ENCODE measurements around the gene COA1.

COA1 gene

DNA sequence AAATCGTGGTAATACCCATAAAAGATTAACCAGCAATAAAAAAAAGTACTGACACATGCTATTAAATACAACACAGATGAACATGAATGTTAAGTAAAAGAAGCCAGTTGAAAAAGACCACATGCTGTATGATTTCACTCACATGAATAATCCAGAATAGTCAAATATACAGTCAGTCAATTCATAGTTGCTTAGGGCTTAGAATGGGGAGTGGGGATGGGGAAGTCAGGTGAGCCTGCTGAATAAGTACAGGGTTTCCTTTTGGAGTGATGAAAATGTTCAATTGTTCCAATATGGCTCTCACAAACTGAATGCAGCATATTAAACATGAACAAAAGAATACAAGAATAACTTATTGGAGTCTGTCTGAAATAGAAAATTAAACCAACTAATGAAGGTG lies 1.8 kb downstream of the COA1 start:
- H2AFZ ChIP-seq (ENCODE audit: low read depth, low read length), result no peak overlapping the region

GRCh38 chr7:43727003-43727402 lies 2.3 kb downstream of the COA1 start:
- H3K9me3 ChIP-seq (ENCODE audit: insufficient read depth, low read length), result no peaks in the 10 kb centered on the region
- no peak overlapping the region for H3K27ac ChIP-seq (ENCODE audit: low read length)
- H3K4me2 ChIP-seq (ENCODE audit: low read length), result no peak overlapping the region
- H3K9ac ChIP-seq (ENCODE audit: low read length), result no peak overlapping the region
- TF ChIP-seq EZH2phosphoT487 (IDR thresholded peaks at IDR 0.05; ENCODE audit: low read depth) (no peak), CTCF (IDR thresholded peaks at IDR 0.05; ENCODE audit: low read depth, low read length) (no peak)
- H3K4me3 ChIP-seq (ENCODE audit: low read length), result no peak overlapping the region
- peaks cover 6% of the 10 kb centered on the region for H3K36me3 ChIP-seq (replicated peaks; ENCODE audit: low read depth, low read length)
- H3K79me2 ChIP-seq (ENCODE audit: low read length), result peaks cover 72% of the 10 kb centered on the region
- H4K20me1 ChIP-seq (ENCODE audit: insufficient read depth, low read length), result peaks cover 21% of the 10 kb centered on the region
- no peak overlapping the region for H2AFZ ChIP-seq (ENCODE audit: low read depth, low read length)
- no peaks in the 10 kb centered on the region for H3K27me3 ChIP-seq (ENCODE audit: low read depth, low read length)
- H3K4me1 ChIP-seq (ENCODE audit: low read length), result peaks cover 26% of the 10 kb centered on the region

More for the DNA sequence above, 1.8 kb downstream of the COA1 start:
- Histone ChIP-seq H3K4me3 (ENCODE audit: low read length) (no peak overlapping the region), H3K36me3 (replicated peaks; ENCODE audit: low read depth, low read length) (peaks cover 6% of the 10 kb centered on the region), H3K9ac (ENCODE audit: low read length) (no peak overlapping the region), H3K4me2 (ENCODE audit: low read length) (no peak overlapping the region; the same call in 1 of the 2 replicates), H3K79me2 (ENCODE audit: low read length) (peaks cover 67% of the 10 kb centered on the region), H4K20me1 (ENCODE audit: insufficient read depth, low read length) (peaks cover 20% of the 10 kb centered on the region), H3K27me3 (ENCODE audit: low read depth, low read length) (no peaks in the 10 kb centered on the region), H3K27ac (ENCODE audit: low read length) (no peak overlapping the region), H3K9me3 (ENCODE audit: insufficient read depth, low read length) (no peaks in the 10 kb centered on the region), H3K4me1 (ENCODE audit: low read length) (peaks cover 27% of the 10 kb centered on the region)
- TF ChIP-seq CTCF (IDR thresholded peaks at IDR 0.05; ENCODE audit: low read depth, low read length) (no peak), EZH2phosphoT487 (IDR thresholded peaks at IDR 0.05; ENCODE audit: low read depth) (no peak)

DNA sequence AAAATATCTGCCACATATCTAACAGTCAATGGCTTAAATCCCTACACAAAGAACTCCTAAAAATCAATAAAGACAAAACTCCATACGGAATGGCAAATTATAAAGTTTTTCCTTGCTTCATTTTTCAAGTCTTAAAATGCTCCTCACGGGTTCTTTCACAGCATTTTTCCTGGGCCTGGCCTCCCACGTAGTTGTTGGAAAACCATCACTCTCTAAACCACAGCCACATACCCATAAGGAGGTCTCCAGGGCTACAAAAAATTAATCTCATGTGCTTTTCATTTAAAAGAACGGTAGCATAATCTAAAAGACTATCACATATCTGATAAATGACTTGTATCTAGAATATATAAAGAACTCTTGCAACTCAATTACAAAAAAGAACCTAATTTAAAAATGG lies 2.9 kb downstream of the COA1 start:
- Histone ChIP-seq H3K4me1 (ENCODE audit: low read length) (peaks cover 21% of the 10 kb centered on the region), H2AFZ (ENCODE audit: low read depth, low read length) (no peak overlapping the region), H3K36me3 (replicated peaks; ENCODE audit: low read depth, low read length) (peaks cover 6% of the 10 kb centered on the region), H4K20me1 (ENCODE audit: insufficient read depth, low read length) (peaks cover 26% of the 10 kb centered on the region), H3K4me3 (ENCODE audit: low read length) (no peak overlapping the region), H3K27ac (ENCODE audit: low read length) (no peak overlapping the region), H3K9ac (ENCODE audit: low read length) (no peak overlapping the region), H3K79me2 (ENCODE audit: low read length) (peaks cover 75% of the 10 kb centered on the region), H3K4me2 (ENCODE audit: low read length) (no peak overlapping the region), H3K9me3 (ENCODE audit: insufficient read depth, low read length) (no peaks in the 10 kb centered on the region), H3K27me3 (ENCODE audit: low read depth, low read length) (no peaks in the 10 kb centered on the region)
- TF ChIP-seq CTCF (IDR thresholded peaks at IDR 0.05; ENCODE audit: low read depth, low read length), result no peak
- no peak for TF ChIP-seq EZH2phosphoT487 (IDR thresholded peaks at IDR 0.05; ENCODE audit: low read depth)

DNA sequence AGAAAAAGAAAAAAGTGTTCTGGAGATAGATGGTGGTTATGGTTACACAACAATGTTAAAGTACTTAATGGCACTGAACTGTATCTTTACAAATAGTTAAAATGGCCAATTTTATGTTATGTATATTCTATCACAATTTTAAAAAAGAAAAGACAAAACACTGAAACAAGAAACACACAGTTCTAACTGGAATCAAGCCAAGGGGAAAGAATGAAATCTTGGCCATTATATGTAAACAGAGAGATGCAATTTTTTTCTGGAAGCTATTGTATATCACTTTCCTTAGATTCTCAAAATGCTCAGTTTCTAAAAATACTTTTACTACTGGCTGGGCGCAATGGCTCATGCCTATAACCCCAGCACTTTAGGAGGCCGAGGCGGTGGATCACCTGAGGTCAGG lies 4.1 kb downstream of the COA1 start:
- Histone ChIP-seq H4K20me1 (ENCODE audit: insufficient read depth, low read length) (peaks cover 38% of the 10 kb centered on the region), H3K9me3 (ENCODE audit: insufficient read depth, low read length) (no peaks in the 10 kb centered on the region), H3K4me2 (ENCODE audit: low read length) (no peak overlapping the region), H3K79me2 (ENCODE audit: low read length) (peaks cover 87% of the 10 kb centered on the region), H3K27me3 (ENCODE audit: low read depth, low read length) (no peaks in the 10 kb centered on the region), H3K4me1 (ENCODE audit: low read length) (peaks cover 13% of the 10 kb centered on the region; the same call in 1 of the 2 replicates), H3K9ac (ENCODE audit: low read length) (no peak overlapping the region), H3K4me3 (ENCODE audit: low read length) (no peak overlapping the region), H2AFZ (ENCODE audit: low read depth, low read length) (no peak overlapping the region), H3K36me3 (replicated peaks; ENCODE audit: low read depth, low read length) (peaks cover 9% of the 10 kb centered on the region), H3K27ac (ENCODE audit: low read length) (no peak overlapping the region)
- TF ChIP-seq CTCF (IDR thresholded peaks at IDR 0.05; ENCODE audit: low read depth, low read length) (no peak), EZH2phosphoT487 (IDR thresholded peaks at IDR 0.05; ENCODE audit: low read depth) (no peak)
